GM10248 (cell line): ENCODE results near the gene FANCG.

ENCODE experiments used
- CTCF ChIA-PET: fragments of 300-600 bp; sonication (Branson Sonifier 250); formaldehyde crosslinking; extraction: SDS; loops from one replicate; lab custom pipeline; 2021; ENCODE audit warnings: antibody characterized with exemption; lab: Yijun Ruan, JAX
- POLR2A ChIA-PET: fragments of 350-650 bp; sonication (Branson Sonifier 250); formaldehyde crosslinking; extraction: SDS; loops from one replicate; lab custom pipeline; 2020; ENCODE audit warnings: antibody characterized with exemption; lab: Yijun Ruan, JAX
- DNase-seq: peaks from one replicate; pipeline ENCODE4 v3.0.0; 2012; ENCODE audit errors: extremely low spot score
- TF ChIP-seq, protein P1 (sequence below): IDR thresholded peaks from 2 replicates; pipeline ENCODE4 v1.5.1; 2012; ENCODE audit warnings: mild to moderate bottlenecking, low read depth; ENCODE audit errors: extremely low read depth, missing control alignments, control extremely low read depth

FANCG gene

DNA sequence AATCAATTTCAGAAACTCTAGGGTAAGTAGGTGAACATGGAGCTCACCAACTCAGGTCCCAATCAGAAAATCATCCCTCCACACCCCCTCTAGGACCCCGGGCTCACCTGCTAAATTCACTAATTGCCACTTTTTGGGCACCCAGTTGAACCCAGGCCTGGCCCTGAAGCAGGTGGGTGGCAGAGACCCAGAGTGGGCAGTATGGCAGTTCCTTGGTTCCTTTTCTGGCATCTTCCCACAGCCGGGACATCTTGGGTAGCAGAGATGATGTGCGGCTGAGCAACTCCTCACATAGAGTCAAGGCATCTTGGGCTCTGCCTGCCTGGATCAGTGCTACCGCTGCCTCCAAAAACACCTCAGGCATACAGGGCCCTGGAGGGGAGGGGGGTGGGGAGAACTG, 4.4 kb downstream of the FANCG start:
- POLR2A ChIA-PET, result no interaction called here
- TF ChIP-seq, protein P1, sequence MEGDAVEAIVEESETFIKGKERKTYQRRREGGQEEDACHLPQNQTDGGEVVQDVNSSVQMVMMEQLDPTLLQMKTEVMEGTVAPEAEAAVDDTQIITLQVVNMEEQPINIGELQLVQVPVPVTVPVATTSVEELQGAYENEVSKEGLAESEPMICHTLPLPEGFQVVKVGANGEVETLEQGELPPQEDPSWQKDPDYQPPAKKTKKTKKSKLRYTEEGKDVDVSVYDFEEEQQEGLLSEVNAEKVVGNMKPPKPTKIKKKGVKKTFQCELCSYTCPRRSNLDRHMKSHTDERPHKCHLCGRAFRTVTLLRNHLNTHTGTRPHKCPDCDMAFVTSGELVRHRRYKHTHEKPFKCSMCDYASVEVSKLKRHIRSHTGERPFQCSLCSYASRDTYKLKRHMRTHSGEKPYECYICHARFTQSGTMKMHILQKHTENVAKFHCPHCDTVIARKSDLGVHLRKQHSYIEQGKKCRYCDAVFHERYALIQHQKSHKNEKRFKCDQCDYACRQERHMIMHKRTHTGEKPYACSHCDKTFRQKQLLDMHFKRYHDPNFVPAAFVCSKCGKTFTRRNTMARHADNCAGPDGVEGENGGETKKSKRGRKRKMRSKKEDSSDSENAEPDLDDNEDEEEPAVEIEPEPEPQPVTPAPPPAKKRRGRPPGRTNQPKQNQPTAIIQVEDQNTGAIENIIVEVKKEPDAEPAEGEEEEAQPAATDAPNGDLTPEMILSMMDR, result no peak
- CTCF ChIA-PET, result interaction anchor here (0.9 to 13.4 kb wide), 3 partner anchors 19 to 429 kb away, joined by 3 to 177 read pairs (median 4); partner anchors contain the start of genes GALT and PIGO
- no peak for DNase-seq

DNA sequence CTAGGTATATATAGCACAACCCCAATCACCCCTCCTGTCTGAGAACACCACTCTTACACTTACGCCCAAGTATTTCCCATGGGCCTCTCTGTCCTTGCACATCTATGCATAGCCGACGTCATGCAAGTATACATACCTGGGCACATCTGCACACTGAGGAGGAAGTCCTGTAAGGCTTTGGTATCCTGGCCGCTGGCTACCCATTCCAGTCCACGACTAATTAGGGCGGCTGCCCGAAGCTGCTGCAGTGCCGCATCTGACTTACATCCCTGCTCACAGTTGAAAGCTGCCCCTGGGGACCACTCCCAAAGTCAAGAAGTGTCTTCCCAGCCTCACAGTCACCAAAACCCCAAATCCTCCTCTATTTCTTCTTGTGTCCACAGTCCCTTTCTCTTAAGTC, 5.0 kb downstream of the FANCG start:
- ChIA-PET CTCF (interaction anchor here (0.9 to 13.4 kb wide), 3 partner anchors 19 to 428 kb away, joined by 3 to 177 read pairs (median 4); partner anchors contain the start of genes GALT and PIGO), POLR2A (no interaction called here)
- TF ChIP-seq, protein P1, result no peak
- no peak for DNase-seq

DNA sequence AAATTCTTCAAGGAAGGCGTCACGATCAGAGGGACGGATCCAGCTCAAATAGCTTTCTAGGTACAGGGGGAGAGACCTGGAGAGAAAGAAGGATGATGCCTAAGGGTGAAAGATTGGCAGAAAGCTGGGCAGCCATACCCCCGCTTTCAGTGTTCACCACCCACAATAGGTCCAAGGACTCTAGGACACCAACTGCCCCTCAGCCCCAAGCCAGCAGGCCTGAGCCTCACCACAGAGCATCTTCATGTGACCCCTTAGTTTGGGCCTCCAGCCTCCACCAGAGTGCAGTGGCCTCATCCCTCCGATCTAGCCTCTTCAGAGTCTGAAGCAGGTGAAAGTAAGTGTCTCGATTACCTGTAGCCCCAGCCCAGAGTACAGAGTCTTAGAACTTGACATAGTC, 5.6 kb downstream of the FANCG start:
- no peak for DNase-seq
- TF ChIP-seq, protein P1, result no peak
- CTCF ChIA-PET, result interaction anchor here (0.9 to 13.4 kb wide), 2 partner anchors 20 to 428 kb away, joined by 3 to 177 read pairs; partner anchors contain the start of genes GALT and PIGO
- POLR2A ChIA-PET, result no interaction called here

DNA sequence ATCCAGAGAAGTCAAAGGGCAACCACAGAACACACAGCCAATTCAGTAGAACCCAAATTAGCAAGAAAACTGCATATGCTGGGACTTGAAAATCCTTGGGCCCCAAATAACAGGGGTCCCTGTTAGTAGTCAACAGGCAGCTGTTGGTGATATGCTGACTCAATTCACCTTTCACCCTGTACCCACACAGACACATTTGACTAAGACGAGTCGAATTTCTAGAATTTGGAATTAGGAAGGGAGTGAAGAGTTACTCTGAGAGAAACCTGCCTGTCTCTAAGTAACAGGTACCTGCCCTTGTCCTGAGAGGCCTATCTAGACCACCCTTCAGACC, 6.5 kb downstream of the FANCG start:
- ChIA-PET CTCF (interaction anchor here (13.4 kb wide), 1 partner anchor 21 kb away, joined by 177 read pairs; the partner anchor contains the start of gene PIGO), POLR2A (interaction anchor here (1.1 to 2.1 kb wide), 2 partner anchors 22 to 24 kb away, joined by 3 to 6 read pairs; no protein-coding TSS in a partner anchor)
- DNase-seq, result no peak
- TF ChIP-seq, protein P1, result no peak

DNA sequence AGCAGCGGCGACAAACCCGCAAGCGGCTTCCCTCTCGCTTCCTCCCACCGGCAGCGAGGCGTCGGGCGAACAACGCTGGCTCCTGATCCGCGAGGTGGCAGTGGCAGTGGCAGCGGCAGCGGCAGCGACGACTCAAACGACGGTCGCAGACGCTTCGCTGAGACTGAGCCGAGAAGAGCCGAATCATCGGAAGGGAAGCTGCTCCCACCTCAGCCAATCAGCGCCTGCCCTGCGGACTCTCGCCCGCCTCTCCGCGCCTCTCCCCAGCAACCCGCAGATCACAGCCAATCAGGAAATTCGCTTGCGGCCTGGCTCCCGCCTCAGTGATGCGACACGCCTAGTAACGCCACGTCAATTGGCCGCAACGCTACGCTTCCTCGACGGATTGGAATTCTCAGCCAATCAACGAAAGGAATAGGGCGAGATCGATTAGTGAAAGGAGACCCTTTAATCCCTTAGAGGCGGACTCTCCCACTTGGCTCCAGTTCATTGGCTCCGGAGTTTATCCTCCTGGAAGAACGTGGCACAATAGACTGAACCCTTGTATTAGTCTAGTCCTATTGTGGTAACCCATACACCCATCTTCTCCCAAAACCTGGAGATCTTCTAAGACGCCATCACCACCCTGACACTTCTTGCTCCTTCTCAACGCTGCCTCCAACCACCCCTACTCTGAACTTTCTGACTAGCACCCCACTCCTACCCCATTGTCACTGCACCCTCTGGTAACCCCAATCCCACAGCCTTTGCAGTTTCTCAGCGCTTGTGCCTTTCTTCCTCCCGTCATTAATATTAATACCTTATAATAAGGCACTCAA, 7.1 kb downstream of the FANCG start, which contains the start of gene VCP:
Gene VCP, minus strand, starts transcription at position 165 of the 818 bp plus-strand sequence. CDS start 272 bp downstream, outside the sequence.
- CTCF ChIA-PET, result interaction anchor here (0.7 to 13.4 kb wide), 10 partner anchors 8 to 173 kb away, joined by 3 to 177 read pairs (median 5); partner anchors contain the start of genes ATOSB, PIGO and STOML2
- POLR2A ChIA-PET, result interaction anchor here (0.6 to 2.1 kb wide), 5 partner anchors 10 to 581 kb away, joined by 3 to 10 read pairs (median 4); partner anchors contain the start of gene STOML2
- peak; percentile 98 for DNase-seq
- TF ChIP-seq, protein P1, result peak; percentile 18

DNA sequence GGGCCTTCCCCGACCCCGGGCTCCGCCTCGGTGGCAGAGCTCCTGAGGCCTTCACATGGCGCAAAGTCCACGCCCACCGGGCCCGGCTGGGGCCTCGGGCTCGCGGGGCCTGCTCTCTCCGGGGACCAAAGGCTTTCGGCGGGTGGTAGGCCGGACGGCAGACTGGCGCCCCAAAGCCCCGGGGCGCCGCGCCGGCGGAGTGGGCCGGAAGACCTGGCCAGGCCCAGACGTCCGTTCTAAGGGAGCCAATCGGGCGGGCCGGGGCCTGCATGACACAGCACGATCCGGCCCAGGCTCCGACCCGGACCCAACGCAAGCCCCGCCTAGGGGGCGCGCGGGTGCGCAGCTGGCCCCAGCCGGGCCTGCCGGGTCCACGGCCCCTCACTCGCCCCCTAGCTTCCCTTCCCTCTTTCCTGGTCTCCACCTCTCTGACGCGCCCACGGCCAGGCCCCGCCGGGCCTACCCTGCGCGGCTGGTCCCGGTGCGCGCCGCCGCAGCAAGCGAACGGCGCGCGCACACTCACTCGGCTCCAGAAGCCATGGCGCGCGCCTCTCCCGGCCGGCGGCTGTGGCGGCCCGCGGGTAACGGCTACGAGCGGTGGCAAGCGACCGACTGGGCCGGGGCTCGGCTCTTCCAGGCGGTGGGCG, 7.8 kb downstream of the FANCG start:
- TF ChIP-seq, protein P1, result peak; percentile 41
- ChIA-PET CTCF (interaction anchor here (0.6 to 13.4 kb wide), 16 partner anchors 8 to 172 kb away, joined by 3 to 177 read pairs (median 4); partner anchors contain the start of genes ATOSB, DNAJB5, FANCG and PIGO), POLR2A (interaction anchor here (0.5 to 2.1 kb wide), 10 partner anchors 9 to 710 kb away, joined by 3 to 10 read pairs (median 4); partner anchors contain the start of gene STOML2)
- peak; percentile 85 for DNase-seq
